Mammary epithelial cell (primary cell): Measurements from ENCODE around the gene CPSF7.

ENCODE experiments used
- CTCF ChIP-seq, 2 donors: IDR thresholded peaks in 1 of 2; conservative IDR thresholded peaks in 1 of 2; 2 replicates each; pipeline ENCODE4 v1.5.1; 2011 to 2012; ENCODE audit warnings: inconsistent platforms in 2 of 2, low read length in 2 of 2, mild to moderate bottlenecking in 2 of 2, control low read depth in 1 of 2, low read depth in 1 of 2; ENCODE audit not compliant: insufficient read depth in 1 of 2; ENCODE audit errors: extremely low read depth in 1 of 2
- EZH2 ChIP-seq: IDR thresholded peaks from 2 replicates; pipeline ENCODE4 v1.6.1; 2012; ENCODE audit warnings: low read length, inconsistent platforms, borderline replicate concordance

GRCh38 chr11:61370349-61371005, 59.3 kb downstream of the CPSF7 start:
- TF ChIP-seq CTCF (conservative IDR thresholded peaks at IDR 0.05 in 1 of 2, IDR thresholded peaks at IDR 0.05 in 1 of 2; ENCODE audit: extremely low read depth in 1 of 2, insufficient read depth in 1 of 2, low read depth in 1 of 2, low read length in 2 of 2) = no peak
- no peak for TF ChIP-seq EZH2
